ENCODE data around the gene PDZRN3.

DNA sequence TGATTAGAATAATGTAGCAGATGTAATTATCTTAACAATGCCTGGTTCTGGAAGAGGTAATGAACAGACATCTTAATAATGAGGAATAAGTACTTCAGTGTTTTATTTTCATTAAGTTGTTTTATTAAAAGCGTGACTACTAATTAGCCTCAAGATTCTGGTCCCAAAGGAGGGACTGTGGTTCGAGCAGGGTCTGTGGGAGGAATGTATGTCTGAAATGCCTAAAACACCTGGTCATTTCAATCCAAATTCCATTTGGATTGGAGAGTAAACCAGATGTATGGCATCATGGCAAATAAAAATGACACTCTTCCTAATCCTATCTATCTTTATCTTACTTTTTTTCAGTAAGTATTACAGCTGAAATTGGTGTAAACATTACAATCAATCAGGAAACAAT lies 243.2 kb downstream of the PDZRN3 start:
- TF ChIP-seq RAD21 (conservative IDR thresholded peaks at IDR 0.05 in 1 of 2, IDR thresholded peaks at IDR 0.05 in 1 of 2) (no peak), KDM1A (IDR thresholded peaks at IDR 0.05; ENCODE audit: low read depth) (no peak), RNF2 (IDR thresholded peaks at IDR 0.05; ENCODE audit: borderline replicate concordance, low read depth) (no peak), ZSCAN20 (CRISPR knock-in tag; IDR thresholded peaks at IDR 0.05) (no peak)
- TF ChIP-seq, protein P1, sequence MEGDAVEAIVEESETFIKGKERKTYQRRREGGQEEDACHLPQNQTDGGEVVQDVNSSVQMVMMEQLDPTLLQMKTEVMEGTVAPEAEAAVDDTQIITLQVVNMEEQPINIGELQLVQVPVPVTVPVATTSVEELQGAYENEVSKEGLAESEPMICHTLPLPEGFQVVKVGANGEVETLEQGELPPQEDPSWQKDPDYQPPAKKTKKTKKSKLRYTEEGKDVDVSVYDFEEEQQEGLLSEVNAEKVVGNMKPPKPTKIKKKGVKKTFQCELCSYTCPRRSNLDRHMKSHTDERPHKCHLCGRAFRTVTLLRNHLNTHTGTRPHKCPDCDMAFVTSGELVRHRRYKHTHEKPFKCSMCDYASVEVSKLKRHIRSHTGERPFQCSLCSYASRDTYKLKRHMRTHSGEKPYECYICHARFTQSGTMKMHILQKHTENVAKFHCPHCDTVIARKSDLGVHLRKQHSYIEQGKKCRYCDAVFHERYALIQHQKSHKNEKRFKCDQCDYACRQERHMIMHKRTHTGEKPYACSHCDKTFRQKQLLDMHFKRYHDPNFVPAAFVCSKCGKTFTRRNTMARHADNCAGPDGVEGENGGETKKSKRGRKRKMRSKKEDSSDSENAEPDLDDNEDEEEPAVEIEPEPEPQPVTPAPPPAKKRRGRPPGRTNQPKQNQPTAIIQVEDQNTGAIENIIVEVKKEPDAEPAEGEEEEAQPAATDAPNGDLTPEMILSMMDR (IDR thresholded peaks at IDR 0.05), result no peak
- TF ChIP-seq, protein P2, sequence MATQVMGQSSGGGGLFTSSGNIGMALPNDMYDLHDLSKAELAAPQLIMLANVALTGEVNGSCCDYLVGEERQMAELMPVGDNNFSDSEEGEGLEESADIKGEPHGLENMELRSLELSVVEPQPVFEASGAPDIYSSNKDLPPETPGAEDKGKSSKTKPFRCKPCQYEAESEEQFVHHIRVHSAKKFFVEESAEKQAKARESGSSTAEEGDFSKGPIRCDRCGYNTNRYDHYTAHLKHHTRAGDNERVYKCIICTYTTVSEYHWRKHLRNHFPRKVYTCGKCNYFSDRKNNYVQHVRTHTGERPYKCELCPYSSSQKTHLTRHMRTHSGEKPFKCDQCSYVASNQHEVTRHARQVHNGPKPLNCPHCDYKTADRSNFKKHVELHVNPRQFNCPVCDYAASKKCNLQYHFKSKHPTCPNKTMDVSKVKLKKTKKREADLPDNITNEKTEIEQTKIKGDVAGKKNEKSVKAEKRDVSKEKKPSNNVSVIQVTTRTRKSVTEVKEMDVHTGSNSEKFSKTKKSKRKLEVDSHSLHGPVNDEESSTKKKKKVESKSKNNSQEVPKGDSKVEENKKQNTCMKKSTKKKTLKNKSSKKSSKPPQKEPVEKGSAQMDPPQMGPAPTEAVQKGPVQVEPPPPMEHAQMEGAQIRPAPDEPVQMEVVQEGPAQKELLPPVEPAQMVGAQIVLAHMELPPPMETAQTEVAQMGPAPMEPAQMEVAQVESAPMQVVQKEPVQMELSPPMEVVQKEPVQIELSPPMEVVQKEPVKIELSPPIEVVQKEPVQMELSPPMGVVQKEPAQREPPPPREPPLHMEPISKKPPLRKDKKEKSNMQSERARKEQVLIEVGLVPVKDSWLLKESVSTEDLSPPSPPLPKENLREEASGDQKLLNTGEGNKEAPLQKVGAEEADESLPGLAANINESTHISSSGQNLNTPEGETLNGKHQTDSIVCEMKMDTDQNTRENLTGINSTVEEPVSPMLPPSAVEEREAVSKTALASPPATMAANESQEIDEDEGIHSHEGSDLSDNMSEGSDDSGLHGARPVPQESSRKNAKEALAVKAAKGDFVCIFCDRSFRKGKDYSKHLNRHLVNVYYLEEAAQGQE (IDR thresholded peaks at IDR 0.05), result no peak
